ENCODE results near the gene INF2. TPM values are rescaled to one million over a fixed set of nuclear protein-coding genes. Genes with fewer than 3 reads are reported as not detected.

Gene INF2
- total RNA-seq, 1 donor from 2014 or later: 23.2 TPM

- DNase-seq (ENCODE audit: low read depth in 2 of 2): no peak
Measured at GRCh38 chr14:104676130-104676693, 13.2 kb upstream of the INF2 start.

GRCh38 chr14:104676694-104677511, 12.5 kb upstream of the INF2 start:
- DNase-seq (ENCODE audit: low read depth in 2 of 2): no peak

- DNase-seq (ENCODE audit: low read depth in 2 of 2): peak; percentile 63 to 89
Measured at GRCh38 chr14:104677512-104678332, 11.7 kb upstream of the INF2 start.

DNA sequence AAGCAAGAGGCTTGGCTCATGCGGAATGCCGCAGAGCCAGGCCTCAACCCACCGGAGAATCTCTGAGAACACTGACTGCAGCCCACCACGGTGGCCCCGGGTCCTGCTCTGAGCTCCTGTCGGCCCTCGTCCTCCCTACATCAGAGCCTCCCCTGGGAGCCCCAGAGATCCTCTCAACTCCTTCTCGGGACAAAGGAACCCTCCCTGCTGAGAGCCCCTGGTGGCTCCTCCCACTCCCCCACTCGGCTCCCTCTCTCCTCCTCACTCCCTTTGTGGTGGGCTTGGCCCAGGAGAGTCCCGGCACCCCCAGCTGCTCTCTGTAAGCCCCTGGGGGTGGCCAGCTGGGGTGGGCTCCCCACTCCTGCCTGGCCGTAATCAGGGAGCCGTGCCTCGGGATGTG, 11.1 kb upstream of the INF2 start:
- no peak for DNase-seq (ENCODE audit: low read depth in 2 of 2)

GRCh38 chr14:104678901-104679705, 10.3 kb upstream of the INF2 start:
- no peak for DNase-seq (ENCODE audit: low read depth in 2 of 2)

DNA sequence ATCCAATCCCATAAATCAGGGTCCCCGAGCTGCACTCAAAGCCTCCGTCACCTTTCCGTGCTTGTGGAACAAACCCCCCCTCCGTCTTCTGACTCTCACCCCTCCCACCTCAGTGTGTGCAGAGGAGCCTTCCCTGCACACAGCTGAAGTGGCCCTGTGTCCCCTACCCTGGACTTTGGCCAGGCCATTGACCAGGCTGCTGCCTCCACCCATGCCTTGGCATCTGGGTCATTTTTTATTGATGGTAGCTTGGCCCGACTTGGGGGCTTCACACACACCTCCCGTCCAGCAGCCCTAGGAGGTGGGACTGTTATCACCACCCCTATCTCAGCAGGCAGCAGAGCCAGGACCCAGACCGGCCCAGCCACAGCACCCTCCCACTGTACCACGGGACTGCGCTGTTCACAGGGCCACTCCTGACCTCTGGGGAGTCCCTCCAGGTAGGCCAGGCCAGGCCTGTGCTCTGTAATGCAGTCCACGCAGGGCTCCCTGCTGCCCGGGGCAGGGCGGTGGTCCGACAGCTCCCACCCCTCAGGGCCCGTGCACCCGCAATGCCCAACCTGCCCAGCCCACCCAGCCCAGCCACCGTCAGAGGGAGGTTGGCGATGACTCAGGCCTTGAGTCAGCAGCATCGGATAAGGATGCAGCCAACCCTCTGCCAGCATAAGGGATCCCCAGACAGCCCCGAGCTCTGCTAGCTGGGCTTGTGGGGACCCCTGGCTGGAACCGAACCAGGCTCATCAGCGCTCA, 9.2 kb upstream of the INF2 start:
- peak; percentile 35 to 84 for DNase-seq (ENCODE audit: low read depth in 2 of 2)

- peak; percentile 43 to 85 for DNase-seq (ENCODE audit: low read depth in 2 of 2)
Measured at GRCh38 chr14:104680806-104681688, 8.4 kb upstream of the INF2 start.

DNA sequence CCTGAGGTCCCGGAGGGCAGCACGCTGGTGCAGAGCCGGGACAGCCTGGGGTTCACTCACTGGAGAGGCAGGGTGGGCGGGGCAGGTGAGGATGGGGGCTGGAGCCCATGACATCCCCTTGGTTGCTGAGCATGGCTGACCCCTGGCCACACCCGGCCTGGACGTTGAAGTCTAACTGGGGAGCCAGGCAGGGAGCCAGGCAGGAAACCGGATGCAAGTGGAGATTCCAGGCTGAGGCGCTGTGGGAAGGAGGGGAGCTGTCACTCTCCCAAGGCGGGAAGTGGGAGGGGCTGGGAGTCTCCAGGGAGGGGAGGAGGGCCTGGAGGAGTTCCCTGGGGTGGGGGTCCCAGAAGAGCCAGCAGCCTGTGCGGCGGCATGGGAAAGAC, 7.7 kb upstream of the INF2 start:
- peak; percentile 51 to 91 for DNase-seq (ENCODE audit: low read depth in 2 of 2)

DNA sequence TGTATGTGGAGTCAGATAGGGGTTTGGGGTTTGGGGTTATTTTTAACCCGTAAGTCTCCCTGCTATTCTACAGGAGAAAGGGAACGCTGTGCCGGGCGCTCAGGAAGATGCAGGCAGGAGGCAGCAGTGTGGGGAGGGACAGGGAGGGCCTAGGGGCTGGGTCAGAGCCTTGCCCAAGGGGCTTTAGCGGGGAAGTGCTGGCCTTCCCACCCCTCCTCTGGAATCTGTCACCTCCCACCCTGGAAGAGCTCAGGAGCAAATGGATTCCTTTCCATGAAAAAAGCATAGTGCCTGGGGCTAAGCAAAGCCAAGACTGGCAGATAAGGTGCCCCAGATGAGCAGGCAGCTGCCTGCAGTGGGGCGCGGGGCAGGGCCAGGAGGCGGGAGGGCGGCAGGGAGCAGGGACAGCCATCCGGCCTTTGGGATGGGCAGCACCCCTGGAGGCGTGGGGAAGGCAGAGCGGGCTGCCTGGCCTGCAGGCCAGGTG, 7.3 kb upstream of the INF2 start:
- no peak for DNase-seq (ENCODE audit: low read depth in 2 of 2)

DNA sequence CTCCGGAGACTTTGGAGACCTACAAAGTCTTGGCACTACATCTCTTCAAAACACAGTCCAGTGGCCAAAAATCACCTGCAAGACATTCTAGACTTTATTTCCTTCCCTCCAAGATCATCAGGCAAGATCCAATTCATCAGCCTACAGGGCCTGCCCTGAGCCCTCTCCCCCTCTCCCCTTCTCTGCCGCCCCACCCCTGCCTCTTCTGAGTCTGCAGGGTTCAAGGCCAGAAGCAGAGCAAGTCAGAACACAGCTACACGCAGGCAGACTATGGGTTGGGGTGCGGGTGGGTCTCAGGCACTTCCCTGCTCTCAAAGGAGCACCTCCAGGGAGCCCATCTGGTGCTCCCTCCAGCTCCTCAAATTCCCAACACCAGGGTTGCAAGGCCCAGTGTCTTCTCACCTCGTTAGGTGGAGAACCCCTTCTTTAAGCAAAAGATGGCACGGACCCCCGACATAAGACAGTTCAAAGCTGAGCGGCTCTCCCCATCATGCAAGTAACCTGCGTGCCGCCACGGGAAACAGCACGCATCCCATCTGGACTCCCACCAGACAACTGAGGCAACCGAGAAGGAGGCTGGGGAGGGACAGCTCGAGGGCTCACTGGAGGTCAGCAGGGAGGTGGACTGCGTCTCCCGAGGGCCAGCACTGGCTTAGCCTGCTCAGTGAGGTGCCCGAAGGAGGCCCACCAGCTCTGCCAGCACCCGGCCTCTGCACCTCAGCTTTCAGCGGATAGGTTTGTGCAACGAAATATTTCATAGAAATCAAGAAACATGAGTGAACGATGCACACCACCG, 5.6 kb upstream of the INF2 start:
- DNase-seq (ENCODE audit: low read depth in 2 of 2): no peak

DNA sequence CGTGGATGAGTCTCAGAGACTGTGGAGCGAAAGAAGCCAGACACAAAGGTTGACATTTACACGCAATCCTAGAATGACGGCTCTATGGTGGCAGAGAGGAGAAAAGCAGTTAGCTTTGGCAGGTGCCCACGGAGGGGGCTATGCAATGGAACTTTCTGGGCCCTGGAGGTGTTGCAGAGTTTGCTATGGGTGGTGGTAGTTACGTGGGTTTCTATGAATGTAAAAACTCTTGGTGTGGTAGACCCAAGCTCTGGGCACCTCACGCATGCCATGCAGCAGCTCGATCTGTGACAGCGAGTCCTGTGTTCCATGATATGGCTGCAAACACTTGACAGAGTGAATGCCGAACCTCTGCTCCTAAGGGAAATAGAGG, 5.0 kb upstream of the INF2 start:
- no peak for DNase-seq (ENCODE audit: low read depth in 2 of 2)

DNA sequence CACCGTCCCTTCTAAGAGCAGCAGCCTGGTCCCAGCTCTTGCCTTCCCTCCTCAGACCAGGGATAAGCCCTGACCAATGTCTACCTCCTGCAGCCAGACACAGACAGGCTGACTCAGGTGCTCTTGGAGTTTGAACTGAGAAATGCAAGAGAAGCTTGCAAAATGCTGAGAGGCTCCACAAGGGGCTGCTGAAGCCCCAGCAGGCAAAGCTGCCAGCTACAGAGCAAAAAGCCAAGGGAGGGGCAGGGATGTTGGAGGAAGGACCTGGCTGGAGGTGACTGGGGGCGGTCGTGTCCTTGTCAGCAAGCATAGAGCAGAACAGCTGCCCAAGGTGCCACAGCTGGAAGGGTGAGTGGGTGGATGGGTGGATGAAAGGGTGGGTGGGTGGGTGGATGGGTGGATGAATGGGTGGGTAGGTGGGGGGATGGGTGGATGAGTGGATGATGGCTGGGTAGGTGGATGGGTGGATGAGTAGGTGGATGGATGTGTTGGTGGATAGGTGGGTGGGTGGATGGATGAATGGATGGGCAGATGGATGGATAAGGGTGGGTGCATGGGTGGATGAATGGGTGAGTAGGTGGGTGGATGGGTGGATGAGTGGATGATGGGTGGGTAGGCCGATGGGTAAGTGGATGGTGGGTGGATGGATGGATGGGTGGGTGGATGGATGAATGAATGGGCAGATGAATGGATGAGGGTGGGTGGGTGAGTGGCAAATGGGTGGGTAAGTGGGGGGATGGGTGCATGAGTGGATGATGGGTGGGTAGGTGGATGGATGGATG, 4.0 kb upstream of the INF2 start:
- no peak for DNase-seq (ENCODE audit: low read depth in 2 of 2)

DNA sequence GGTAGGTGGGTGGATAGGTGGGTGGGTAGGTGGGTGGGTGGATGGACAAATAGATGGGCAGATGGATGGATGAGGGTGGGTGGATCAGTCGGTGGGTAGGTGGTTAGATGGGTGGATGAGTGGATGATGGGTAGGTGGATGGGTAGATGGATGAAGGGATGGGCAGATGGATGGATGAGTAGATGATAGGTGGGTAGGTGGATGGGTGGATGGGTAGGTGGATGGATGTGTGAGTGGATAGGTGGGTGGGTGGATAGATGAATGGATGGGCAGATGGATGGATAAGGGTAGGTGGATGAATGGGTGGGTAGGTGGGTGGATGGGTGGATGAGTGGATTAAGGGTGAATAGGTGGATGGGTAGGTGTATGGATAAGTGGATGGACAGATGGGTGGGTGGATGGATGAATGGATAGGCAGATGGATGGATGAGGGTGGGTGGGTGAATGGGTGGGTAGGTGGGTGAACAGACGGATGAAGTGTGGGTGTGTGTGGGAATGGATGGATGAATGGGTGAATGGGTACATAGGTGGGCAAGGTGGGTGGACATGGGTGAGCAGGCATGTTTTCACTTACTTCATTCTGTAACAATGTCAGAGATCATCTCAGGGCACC, 3.3 kb upstream of the INF2 start:
- no peak for DNase-seq (ENCODE audit: low read depth in 2 of 2)

DNA sequence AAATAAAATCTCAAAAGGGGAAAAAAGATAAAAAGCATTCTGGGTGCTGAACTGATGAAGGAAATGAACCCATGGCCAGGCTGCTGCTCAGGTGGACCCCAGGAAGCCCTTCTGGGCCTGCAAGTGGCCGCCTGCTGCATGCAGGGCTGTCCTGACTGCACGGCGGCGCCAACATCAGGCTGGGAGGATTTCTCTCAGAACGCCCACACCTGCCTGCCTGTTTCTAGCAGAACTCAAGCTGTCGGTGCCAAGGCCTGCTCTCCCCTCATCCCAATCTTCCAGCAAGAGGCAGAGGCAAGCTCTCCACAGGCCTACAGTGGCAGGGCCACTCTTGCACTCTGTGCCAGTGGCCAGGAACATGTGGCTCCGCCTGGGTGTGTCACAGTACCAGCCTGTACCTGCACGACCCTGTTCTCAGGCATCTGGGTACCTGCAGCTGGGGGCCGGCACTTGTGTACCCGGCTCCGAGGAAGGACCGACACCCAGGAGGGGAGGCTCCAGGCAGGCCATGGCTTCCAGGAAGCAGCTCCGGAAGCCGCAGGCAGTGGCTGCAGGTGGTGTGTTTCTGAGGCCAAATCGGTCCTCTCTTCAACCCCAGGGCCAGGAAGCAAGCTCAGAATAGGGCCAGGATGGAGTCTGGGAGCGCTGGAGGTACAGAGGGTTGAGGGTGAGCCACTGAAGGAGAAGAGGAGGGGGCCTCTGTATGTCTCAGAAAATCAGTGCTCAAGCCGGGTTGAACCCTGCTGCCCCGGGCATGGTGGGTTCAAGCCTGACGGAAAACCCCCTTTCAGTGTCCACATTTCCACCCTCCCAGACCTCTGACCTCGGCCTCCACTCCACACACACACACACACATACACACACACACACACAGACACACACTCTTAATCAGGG, 2.5 kb upstream of the INF2 start:
- no peak for DNase-seq (ENCODE audit: low read depth in 2 of 2)

GRCh38 chr14:104687601-104688504, 1.6 kb upstream of the INF2 start:
- peak in 1 of 2 donors; percentile 47 for DNase-seq (ENCODE audit: low read depth in 2 of 2)
